ENCODE results near the gene C6orf141.

C6orf141 gene

GRCh38 chr6:49517919-49518318 lies 32.5 kb upstream of the C6orf141 start:
- no peak overlapping the region for H3K4me2 ChIP-seq (ENCODE audit: low read length)
- no peaks in the 10 kb centered on the region for H3K79me2 ChIP-seq
- TF ChIP-seq, protein P1, sequence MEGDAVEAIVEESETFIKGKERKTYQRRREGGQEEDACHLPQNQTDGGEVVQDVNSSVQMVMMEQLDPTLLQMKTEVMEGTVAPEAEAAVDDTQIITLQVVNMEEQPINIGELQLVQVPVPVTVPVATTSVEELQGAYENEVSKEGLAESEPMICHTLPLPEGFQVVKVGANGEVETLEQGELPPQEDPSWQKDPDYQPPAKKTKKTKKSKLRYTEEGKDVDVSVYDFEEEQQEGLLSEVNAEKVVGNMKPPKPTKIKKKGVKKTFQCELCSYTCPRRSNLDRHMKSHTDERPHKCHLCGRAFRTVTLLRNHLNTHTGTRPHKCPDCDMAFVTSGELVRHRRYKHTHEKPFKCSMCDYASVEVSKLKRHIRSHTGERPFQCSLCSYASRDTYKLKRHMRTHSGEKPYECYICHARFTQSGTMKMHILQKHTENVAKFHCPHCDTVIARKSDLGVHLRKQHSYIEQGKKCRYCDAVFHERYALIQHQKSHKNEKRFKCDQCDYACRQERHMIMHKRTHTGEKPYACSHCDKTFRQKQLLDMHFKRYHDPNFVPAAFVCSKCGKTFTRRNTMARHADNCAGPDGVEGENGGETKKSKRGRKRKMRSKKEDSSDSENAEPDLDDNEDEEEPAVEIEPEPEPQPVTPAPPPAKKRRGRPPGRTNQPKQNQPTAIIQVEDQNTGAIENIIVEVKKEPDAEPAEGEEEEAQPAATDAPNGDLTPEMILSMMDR (IDR thresholded peaks at IDR 0.05): no peak
- no peak overlapping the region for H3K4me3 ChIP-seq (ENCODE audit: low read depth, low read length)
- no peaks in the 10 kb centered on the region for H3K27me3 ChIP-seq (ENCODE audit: control insufficient read depth, insufficient read depth, low read length)
- H3K9ac ChIP-seq: no peak overlapping the region
- no peaks in the 10 kb centered on the region for H3K36me3 ChIP-seq (ENCODE audit: control insufficient read depth, insufficient read depth, low read length)
- H3K9me3 ChIP-seq (ENCODE audit: control insufficient read depth, low read length): no peaks in the 10 kb centered on the region
- no peak overlapping the region for H3K27ac ChIP-seq
- no peak overlapping the region for H2AFZ ChIP-seq
- no peaks in the 10 kb centered on the region for H3K4me1 ChIP-seq

DNA sequence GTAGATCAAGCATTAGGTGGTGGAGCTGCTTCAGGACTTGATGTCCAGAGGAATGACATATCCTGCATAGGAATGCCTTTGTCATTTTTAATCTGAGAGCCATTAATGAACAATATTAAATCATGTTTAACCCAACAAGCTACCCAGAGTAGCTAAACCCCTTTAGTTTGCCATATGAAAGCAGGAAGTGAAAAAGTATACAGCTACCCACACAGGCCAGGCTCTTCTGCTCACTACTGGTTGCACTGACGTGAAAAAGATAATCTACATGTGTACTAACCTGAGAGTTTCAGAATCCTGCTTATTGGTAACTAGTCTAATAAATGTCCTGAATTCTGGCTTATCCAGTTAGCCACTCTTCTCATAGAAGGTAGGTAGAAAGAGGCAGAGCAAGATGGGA lies 30.8 kb upstream of the C6orf141 start:
- no peak overlapping the region for H3K4me3 ChIP-seq (ENCODE audit: low read depth, low read length)
- no peaks in the 10 kb centered on the region for H3K4me1 ChIP-seq
- no peaks in the 10 kb centered on the region for H3K27me3 ChIP-seq (ENCODE audit: control insufficient read depth, insufficient read depth, low read length)
- H3K27ac ChIP-seq: no peak overlapping the region
- H3K9me3 ChIP-seq (ENCODE audit: control insufficient read depth, low read length): no peaks in the 10 kb centered on the region
- H3K36me3 ChIP-seq (ENCODE audit: control insufficient read depth, insufficient read depth, low read length): no peaks in the 10 kb centered on the region
- H3K9ac ChIP-seq: no peak overlapping the region
- H2AFZ ChIP-seq: no peak overlapping the region
- no peak overlapping the region for H3K4me2 ChIP-seq (ENCODE audit: low read length)
- TF ChIP-seq, protein P1 (IDR thresholded peaks at IDR 0.05): no peak
- H3K79me2 ChIP-seq: no peaks in the 10 kb centered on the region

- Histone ChIP-seq H3K36me3 (ENCODE audit: control insufficient read depth, insufficient read depth, low read length) (no peaks in the 10 kb centered on the region), H3K9me3 (ENCODE audit: control insufficient read depth, low read length) (no peaks in the 10 kb centered on the region), H3K27ac (no peak overlapping the region), H3K79me2 (no peaks in the 10 kb centered on the region), H2AFZ (no peak overlapping the region), H3K4me2 (ENCODE audit: low read length) (no peak overlapping the region), H3K4me3 (ENCODE audit: low read depth, low read length) (no peak overlapping the region), H3K4me1 (no peaks in the 10 kb centered on the region), H3K27me3 (ENCODE audit: control insufficient read depth, insufficient read depth, low read length) (no peaks in the 10 kb centered on the region), H3K9ac (no peak overlapping the region)
- TF ChIP-seq, protein P1 (IDR thresholded peaks at IDR 0.05): no peak
These were observed 27.5 kb upstream of the C6orf141 start for GRCh38 chr6:49522710-49523593.

DNA sequence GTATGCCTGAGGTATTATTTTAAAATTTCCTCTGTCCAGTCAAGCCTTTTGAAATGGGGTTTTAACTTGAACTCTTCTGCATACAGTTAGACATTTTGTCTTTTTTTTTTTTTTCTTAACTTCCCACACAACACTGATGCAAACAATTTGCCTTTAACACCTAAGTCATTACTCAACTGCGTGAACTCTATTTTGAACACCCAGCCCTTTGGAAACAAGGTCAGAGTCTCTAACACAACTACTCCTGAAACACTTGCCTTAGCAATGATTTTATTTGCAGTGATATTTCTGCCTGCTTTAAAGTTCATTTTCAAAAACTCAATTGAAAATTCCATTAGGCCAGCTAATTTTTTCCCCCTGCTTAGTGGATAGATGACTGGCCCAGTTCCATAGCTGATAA lies 26.6 kb upstream of the C6orf141 start:
- H3K36me3 ChIP-seq (ENCODE audit: control insufficient read depth, insufficient read depth, low read length): no peaks in the 10 kb centered on the region
- H3K9ac ChIP-seq: no peak overlapping the region
- no peak overlapping the region for H3K4me3 ChIP-seq (ENCODE audit: low read depth, low read length)
- no peaks in the 10 kb centered on the region for H3K9me3 ChIP-seq (ENCODE audit: control insufficient read depth, low read length)
- no peak overlapping the region for H3K27ac ChIP-seq
- TF ChIP-seq, protein P1 (IDR thresholded peaks at IDR 0.05): no peak
- H3K27me3 ChIP-seq (ENCODE audit: control insufficient read depth, insufficient read depth, low read length): no peaks in the 10 kb centered on the region
- H2AFZ ChIP-seq: no peak overlapping the region
- no peaks in the 10 kb centered on the region for H3K4me1 ChIP-seq
- no peak overlapping the region for H3K4me2 ChIP-seq (ENCODE audit: low read length)
- H3K79me2 ChIP-seq: no peaks in the 10 kb centered on the region

- TF ChIP-seq, protein P1 (IDR thresholded peaks at IDR 0.05): no peak
- H3K9ac ChIP-seq: no peak overlapping the region
- no peaks in the 10 kb centered on the region for H3K27me3 ChIP-seq (ENCODE audit: control insufficient read depth, insufficient read depth, low read length)
- no peak overlapping the region for H2AFZ ChIP-seq
- no peak overlapping the region for H3K27ac ChIP-seq
- H3K4me1 ChIP-seq: no peaks in the 10 kb centered on the region
- no peaks in the 10 kb centered on the region for H3K36me3 ChIP-seq (ENCODE audit: control insufficient read depth, insufficient read depth, low read length)
- no peaks in the 10 kb centered on the region for H3K9me3 ChIP-seq (ENCODE audit: control insufficient read depth, low read length)
- no peak overlapping the region for H3K4me3 ChIP-seq (ENCODE audit: low read depth, low read length)
- no peaks in the 10 kb centered on the region for H3K79me2 ChIP-seq
- no peak overlapping the region for H3K4me2 ChIP-seq (ENCODE audit: low read length)
These were observed 25.9 kb upstream of the C6orf141 start for GRCh38 chr6:49524541-49524940.
